ENCODE measurements around the gene NATD1. TPM values are rescaled to one million over a fixed set of nuclear protein-coding genes. Genes with fewer than 3 reads are reported as not detected.

Gene NATD1
- total and polyA plus RNA-seq, 3 donors from 2014 or later: 12.1 to 20.0 (median 17.9) TPM

DNA sequence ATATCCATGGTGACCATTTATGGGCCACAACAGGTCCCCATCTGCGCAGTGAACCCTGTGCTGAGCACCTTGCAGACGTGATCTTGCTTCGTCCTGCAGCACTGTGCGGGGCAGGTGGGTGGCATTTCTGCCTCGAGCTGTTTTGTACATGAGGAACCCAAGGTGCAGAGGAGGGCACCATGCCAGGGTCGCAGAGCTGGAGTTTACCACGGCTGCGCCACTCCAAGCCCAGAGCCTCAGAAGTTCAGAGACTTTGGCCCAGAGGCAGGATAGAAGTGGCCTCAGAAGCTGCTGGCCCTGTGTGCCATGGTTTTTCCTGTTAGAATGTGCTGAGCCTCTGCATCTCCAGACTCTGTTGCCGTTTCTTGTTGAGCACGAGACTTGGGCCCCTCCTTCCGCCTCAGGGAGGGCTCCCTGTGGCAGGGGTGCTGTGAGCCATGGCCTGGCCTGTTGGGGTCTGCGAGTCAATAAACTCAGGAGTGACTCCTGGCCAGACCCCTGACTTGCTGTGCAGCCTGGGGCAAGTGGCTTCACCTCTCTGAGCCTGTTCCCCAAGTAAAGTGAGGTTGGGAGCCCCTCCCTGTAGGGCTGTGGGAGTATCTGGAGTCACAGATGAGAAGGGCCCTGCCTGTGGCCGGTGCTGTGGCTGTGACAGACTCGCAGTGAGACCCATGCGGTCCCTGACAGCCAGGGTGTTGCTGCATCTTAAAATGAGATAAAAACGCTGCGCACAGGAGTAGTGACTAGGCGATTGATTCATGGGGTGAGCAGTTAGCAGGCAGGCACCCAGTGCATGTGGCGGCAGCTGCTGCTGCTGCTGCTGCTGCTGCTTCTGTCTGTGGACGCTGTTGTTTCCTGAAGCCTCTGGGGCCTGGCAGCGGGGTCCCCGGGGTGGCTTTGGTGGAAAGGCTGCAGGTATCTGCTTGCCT, 43.2 kb upstream of the NATD1 start:
- Histone ChIP-seq H3K27ac (no peak overlapping the region), H3K4me1 (no peaks in the 10 kb centered on the region), H3K36me3 (ENCODE audit: low read depth, missing control alignments) (no peaks in the 10 kb centered on the region), H3K9me3 (no peaks in the 10 kb centered on the region), H3K27me3 (no peaks in the 10 kb centered on the region), H3K4me3 (no peak overlapping the region)
- intact Hi-C loops (cut with DNase I; ENCODE audit: low total_unique reads): no loop called here
- TF ChIP-seq POLR2A (IDR thresholded peaks at IDR 0.05): no peak
- 67 to 70% methylated on average over 18 to 22 of the region's 22 CpGs for WGBS, 2 donors
- no peak for DNase-seq

DNA sequence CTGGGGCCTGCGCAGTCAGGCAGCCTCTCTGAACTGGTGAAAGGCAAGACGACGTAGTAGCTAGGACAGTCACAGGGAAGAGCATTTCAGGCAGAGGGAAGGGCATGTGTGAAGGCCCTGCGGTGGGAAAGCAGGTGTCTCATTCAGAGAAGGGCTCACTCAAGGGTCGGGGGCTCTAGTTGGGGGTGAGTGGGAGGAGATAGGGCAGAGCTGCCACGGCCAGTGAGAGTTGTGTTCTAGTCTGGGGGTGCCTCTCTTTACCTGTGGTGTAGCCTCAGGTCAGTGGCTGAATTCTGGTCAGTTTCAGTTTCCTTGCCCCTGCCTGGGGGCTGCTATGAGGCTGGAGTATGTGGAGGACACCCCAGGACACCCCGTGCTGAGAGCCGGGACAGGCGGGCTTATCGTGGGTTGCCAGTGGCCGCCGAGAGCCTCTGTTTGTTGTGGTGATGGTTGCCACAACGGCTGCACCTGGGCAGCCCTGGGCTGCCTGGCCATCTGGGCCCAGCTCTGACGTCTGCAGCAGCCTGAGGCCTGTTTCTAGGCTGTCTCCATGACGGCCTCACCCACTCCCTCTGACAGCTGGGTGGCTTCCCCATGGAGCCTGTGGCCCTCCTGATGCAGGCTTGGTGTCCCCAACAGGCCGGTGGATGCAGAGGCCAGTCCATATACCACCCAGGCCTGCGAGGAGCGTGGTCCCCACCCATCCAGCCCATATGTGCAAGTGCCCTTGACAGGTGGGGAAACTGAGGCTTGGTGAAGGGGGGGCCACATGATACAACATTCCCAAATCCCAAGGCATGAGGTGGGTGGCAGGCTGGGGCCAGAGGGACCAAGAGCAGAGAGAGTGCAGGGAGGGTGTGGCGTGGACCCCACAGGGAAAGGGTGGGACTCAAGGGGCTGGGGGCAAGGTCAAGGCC, 42.1 kb upstream of the NATD1 start:
- Histone ChIP-seq H3K4me1 (no peaks in the 10 kb centered on the region), H3K4me3 (no peak overlapping the region), H3K27ac (no peak overlapping the region), H3K36me3 (ENCODE audit: low read depth, missing control alignments) (no peaks in the 10 kb centered on the region), H3K27me3 (no peaks in the 10 kb centered on the region), H3K9me3 (no peaks in the 10 kb centered on the region)
- no peak for DNase-seq
- intact Hi-C loops (cut with DNase I; ENCODE audit: low total_unique reads): no loop called here
- TF ChIP-seq CTCF (IDR thresholded peaks at IDR 0.05) (no peak), POLR2A (IDR thresholded peaks at IDR 0.05) (no peak)
- WGBS, 2 donors: 67 to 79% methylated on average over 13 to 19 of the region's 19 CpGs

DNA sequence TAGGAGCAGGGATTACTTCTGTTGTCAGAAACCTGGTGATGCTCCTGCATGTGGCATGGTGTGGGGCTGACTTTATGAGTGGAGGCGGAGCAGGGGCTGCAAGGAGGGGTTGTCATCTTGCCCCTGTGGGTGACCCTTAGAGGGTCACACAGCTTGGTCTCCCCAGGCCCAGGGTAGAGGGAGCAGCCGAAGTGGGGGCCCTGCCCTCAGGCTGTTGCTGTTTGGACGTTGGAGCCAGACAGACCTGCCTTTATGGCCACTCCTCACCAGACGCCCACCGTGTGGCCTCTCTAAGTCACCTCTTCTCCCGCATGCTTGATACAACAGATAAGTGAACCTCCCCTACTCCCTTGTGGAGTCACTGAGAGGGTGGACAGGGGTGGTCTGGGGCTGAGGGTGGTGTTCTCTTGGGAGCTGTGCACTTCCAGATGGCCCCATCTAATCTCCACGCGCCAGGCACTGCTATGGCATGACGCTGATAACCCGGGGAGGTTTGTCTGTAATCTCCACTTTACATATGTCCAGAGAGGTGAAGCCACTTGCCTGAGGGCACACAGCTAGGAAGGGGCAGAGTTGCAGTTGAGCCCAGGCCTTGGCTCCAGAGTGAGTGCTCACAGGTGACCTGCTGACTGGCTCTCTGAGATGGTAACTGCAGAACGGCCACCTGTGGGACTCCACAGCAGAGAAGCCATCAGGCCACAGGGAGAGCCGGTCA, 41.3 kb upstream of the NATD1 start:
- Histone ChIP-seq H3K4me1 (no peaks in the 10 kb centered on the region), H3K9me3 (no peaks in the 10 kb centered on the region), H3K27me3 (no peaks in the 10 kb centered on the region), H3K4me3 (no peak overlapping the region), H3K36me3 (ENCODE audit: low read depth, missing control alignments) (no peaks in the 10 kb centered on the region), H3K27ac (no peak overlapping the region)
- intact Hi-C loops (cut with DNase I; ENCODE audit: low total_unique reads): no loop called here
- WGBS, 2 donors: 70 to 71% methylated on average over 12 of the region's 12 CpGs
- no peak for TF ChIP-seq CTCF (IDR thresholded peaks at IDR 0.05)
- no peak for TF ChIP-seq POLR2A (IDR thresholded peaks at IDR 0.05)
- DNase-seq: no peak

- Histone ChIP-seq H3K27ac (no peak overlapping the region), H3K27me3 (no peaks in the 10 kb centered on the region), H3K9me3 (no peaks in the 10 kb centered on the region), H3K4me1 (no peaks in the 10 kb centered on the region), H3K36me3 (ENCODE audit: low read depth, missing control alignments) (no peaks in the 10 kb centered on the region), H3K4me3 (no peak overlapping the region)
- no peak for TF ChIP-seq CTCF (IDR thresholded peaks at IDR 0.05)
- no peak for TF ChIP-seq POLR2A (IDR thresholded peaks at IDR 0.05)
- no peak for DNase-seq
- WGBS, 2 donors: 65 to 69% methylated on average over 10 of the region's 10 CpGs
- intact Hi-C loops (cut with DNase I; ENCODE audit: low total_unique reads): no loop called here
Observed at GRCh38 chr17:21293831-21294210, 40.6 kb upstream of the NATD1 start.
